AG09309 (cell line): ENCODE data around the gene LILRB3.
"Not testable (repeated sequence)": the region's sequence is repeated elsewhere in the genome, so short reads cannot be mapped to it uniquely, and the experiment has no call there.

Source experiments
- DNase-seq: peaks from one replicate; pipeline ENCODE4 v3.0.0-alpha.2; 2010; ENCODE audit warnings: low read depth
- H3K4me3 ChIP-seq: 2 replicates; pipeline ENCODE4 v1.5.1; 2011; ENCODE audit warnings: mild to moderate bottlenecking, low read depth, low read length, moderate library complexity; ENCODE audit not compliant: control insufficient read depth
- CTCF ChIP-seq: IDR thresholded peaks from 2 replicates; pipeline ENCODE4 v1.5.1; 2011; ENCODE audit warnings: mild to moderate bottlenecking, low read depth, low read length, inconsistent platforms; ENCODE audit not compliant: insufficient read depth, control insufficient read depth; ENCODE audit errors: missing control alignments

Gene LILRB3

GRCh38 chr19:54189735-54190502 lies 32.9 kb downstream of the LILRB3 start:
- H3K4me3 ChIP-seq = peak overlapping the region; percentile 85
- TF ChIP-seq CTCF = no peak

DNA sequence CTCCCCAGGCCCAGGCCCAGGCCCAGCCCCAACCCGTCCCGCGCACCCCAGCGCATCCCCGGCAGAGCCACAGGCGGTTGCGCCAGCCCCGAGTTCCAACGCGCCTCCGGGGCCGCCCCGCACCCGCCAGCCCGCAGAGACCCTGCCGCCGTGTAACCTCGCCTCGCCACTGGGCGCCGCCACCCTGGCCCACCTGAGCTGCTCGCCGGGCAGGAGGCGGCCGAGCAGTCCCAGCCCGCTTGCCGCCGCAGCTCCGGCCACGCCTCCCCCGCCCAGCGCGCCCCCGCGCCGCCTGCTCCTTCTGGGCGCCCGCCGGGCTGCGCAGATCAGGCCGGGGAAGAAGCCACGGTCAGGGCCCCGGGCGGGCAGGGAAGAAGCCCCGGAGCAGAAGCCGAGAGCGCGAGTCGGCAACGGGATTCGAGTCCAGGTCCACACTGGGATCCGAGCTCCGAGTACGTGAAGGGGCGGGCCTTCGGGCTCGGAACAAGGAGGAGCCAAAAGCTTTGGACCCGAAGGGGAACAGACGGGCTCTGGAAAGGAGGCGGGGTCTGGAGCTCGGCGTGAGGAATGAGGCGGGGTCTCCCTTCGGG lies 33.6 kb downstream of the LILRB3 start, which contains the start of gene MBOAT7:
Gene MBOAT7 (minus strand): TSS at position 436 of the 590 bp plus-strand sequence. CDS start 1,072 bp downstream, outside the sequence.
- no peak for TF ChIP-seq CTCF
- H3K4me3 ChIP-seq = peak within 1 kb of the TSS; percentile 85
- no peak for DNase-seq

More at GRCh38 chr19:54189735-54190502, 32.9 kb downstream of the LILRB3 start:
- peak; percentile 100 for DNase-seq

GRCh38 chr19:54188215-54188871 lies 34.5 kb downstream of the LILRB3 start:
- H3K4me3 ChIP-seq = peak overlapping the region; percentile 85
- no peak for TF ChIP-seq CTCF
- DNase-seq = no peak

- TF ChIP-seq CTCF = no peak
- no peak overlapping the region for H3K4me3 ChIP-seq
These were observed 35.8 kb downstream of the LILRB3 start for GRCh38 chr19:54186934-54187381.

GRCh38 chr19:54186351-54186750 lies 36.5 kb downstream of the LILRB3 start:
- no peak overlapping the region for H3K4me3 ChIP-seq
- TF ChIP-seq CTCF = no peak
- no peak for DNase-seq

More at GRCh38 chr19:54186934-54187381, 35.8 kb downstream of the LILRB3 start:
- no peak for DNase-seq

- H3K4me3 ChIP-seq = no peak overlapping the region
- TF ChIP-seq CTCF = no peak
- DNase-seq = no peak
These were observed 39.4 kb downstream of the LILRB3 start for GRCh38 chr19:54183431-54183830.

DNA sequence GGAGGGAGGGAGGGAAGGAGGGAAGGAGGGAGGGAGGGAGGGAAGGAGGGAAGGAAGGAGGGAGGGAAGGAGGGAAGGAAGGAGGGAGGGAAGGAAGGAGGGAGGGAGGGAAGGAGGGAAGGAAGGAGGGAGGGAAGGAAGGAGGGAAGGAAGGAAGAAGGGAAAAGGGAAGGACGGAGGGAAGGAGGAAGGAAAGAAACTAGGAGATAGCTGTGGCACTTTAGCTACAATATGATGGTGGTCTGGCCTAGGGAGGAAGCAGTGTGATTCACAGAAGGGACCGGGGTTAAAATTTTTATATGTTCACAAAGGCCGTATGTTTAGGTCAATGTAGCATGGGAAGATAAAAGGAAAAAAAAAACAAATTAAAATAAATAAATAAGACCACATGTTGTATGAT lies 40.9 kb downstream of the LILRB3 start:
- not testable (repeated sequence) for H3K4me3 ChIP-seq, DNase-seq
